ENCODE data around the gene MYZAP. TPM values are rescaled to one million over a fixed set of nuclear protein-coding genes. Genes with fewer than 3 reads are reported as not detected.

Gene MYZAP
- total and polyA plus RNA-seq, 10 donors: 4.1 to 26.2 (median 13.8) TPM

- Histone ChIP-seq H3K4me1 (peaks cover 0 to under 1% (median 0%) of the 10 kb centered on the region in 6 donors), H3K9me3 (no peaks in the 10 kb centered on the region), H3K27me3 (replicated peaks in 1 of 7) (no peaks in the 10 kb centered on the region), H3K36me3 (no peaks in the 10 kb centered on the region), H3K4me3 (no peak overlapping the region), H3K27ac (no peak overlapping the region)
- DNase-seq: peak; percentile 1
- WGBS, 5 donors: 69 to 92% (median 86%) methylated on average over 4 of the region's 4 CpGs
- intact Hi-C loops (cut with DNase I; ENCODE audit: low total_unique reads): no loop called here
- TF ChIP-seq CTCF (IDR thresholded peaks at IDR 0.05 in 8 of 11, conservative IDR thresholded peaks at IDR 0.05 in 3 of 11) (no peak), POLR2A (IDR thresholded peaks at IDR 0.05) (no peak)
Measured at GRCh38 chr15:57573151-57573550, 18.6 kb upstream of the MYZAP start.

- WGBS, 5 donors: 85 to 91% (median 88%) methylated on average over 5 of the region's 5 CpGs
- Histone ChIP-seq H3K36me3 (no peaks in the 10 kb centered on the region), H3K4me1 (peaks cover 0 to 11% (median 0%) of the 10 kb centered on the region in 6 donors), H3K27ac (no peak overlapping the region), H3K9me3 (no peaks in the 10 kb centered on the region), H3K4me3 (no peak overlapping the region), H3K27me3 (replicated peaks in 1 of 7) (no peaks in the 10 kb centered on the region)
- intact Hi-C loops (cut with DNase I; ENCODE audit: low total_unique reads): no loop called here
- DNase-seq: no peak
- no peak for TF ChIP-seq CTCF (IDR thresholded peaks at IDR 0.05 in 8 of 11, conservative IDR thresholded peaks at IDR 0.05 in 3 of 11)
- TF ChIP-seq POLR2AphosphoS5 (IDR thresholded peaks at IDR 0.05): no peak
- TF ChIP-seq POLR2A (IDR thresholded peaks at IDR 0.05): no peak
Measured at GRCh38 chr15:57575363-57575762, 16.3 kb upstream of the MYZAP start.

GRCh38 chr15:57578288-57578900 lies 13.3 kb upstream of the MYZAP start:
- H3K27ac ChIP-seq: peak overlapping the region in 4 of 8 donors; percentile 27 to 54 (median 51)
- WGBS, 5 donors: 25 to 34% (median 32%) methylated on average over 6 of the region's 6 CpGs
- no peaks in the 10 kb centered on the region for H3K36me3 ChIP-seq
- H3K4me3 ChIP-seq: no peak overlapping the region
- peaks cover 0 to 11% (median 0%) of the 10 kb centered on the region in 6 donors for H3K4me1 ChIP-seq
- DNase-seq: no peak
- peaks cover 0 to 14% (median 7%) of the 10 kb centered on the region in 8 donors for H3K9me3 ChIP-seq
- intact Hi-C loops (cut with DNase I; ENCODE audit: low total_unique reads): no loop called here
- no peaks in the 10 kb centered on the region for H3K27me3 ChIP-seq (replicated peaks in 1 of 7)
- TF ChIP-seq POLR2AphosphoS5 (IDR thresholded peaks at IDR 0.05) (no peak), CTCF (IDR thresholded peaks at IDR 0.05 in 8 of 11, conservative IDR thresholded peaks at IDR 0.05 in 3 of 11) (no peak), POLR2A (IDR thresholded peaks at IDR 0.05) (no peak)

- peaks cover 0 to 11% (median 0%) of the 10 kb centered on the region in 6 donors for H3K4me1 ChIP-seq
- H3K27ac ChIP-seq: no peak overlapping the region
- peaks cover 0 to 21% (median 11%) of the 10 kb centered on the region in 8 donors for H3K9me3 ChIP-seq
- H3K27me3 ChIP-seq (replicated peaks in 1 of 7): no peaks in the 10 kb centered on the region
- WGBS, 5 donors: 87 to 94% (median 88%) methylated on average over 8 of the region's 8 CpGs
- intact Hi-C loops (cut with DNase I; ENCODE audit: low total_unique reads): no loop called here
- DNase-seq: no peak
- TF ChIP-seq POLR2AphosphoS5 (IDR thresholded peaks at IDR 0.05) (no peak), CTCF (IDR thresholded peaks at IDR 0.05 in 8 of 11, conservative IDR thresholded peaks at IDR 0.05 in 3 of 11) (no peak), POLR2A (IDR thresholded peaks at IDR 0.05) (no peak)
- no peaks in the 10 kb centered on the region for H3K36me3 ChIP-seq
- H3K4me3 ChIP-seq: no peak overlapping the region
Measured at GRCh38 chr15:57580428-57580827, 11.3 kb upstream of the MYZAP start.

Measured in spleen (tissue), 11 donors.